H1 (cell line): ENCODE measurements around the gene ATG16L1. TPM values are rescaled to one million over a fixed set of nuclear protein-coding genes. Genes with fewer than 3 reads are reported as not detected.

Experiments
- CTCF ChIA-PET: fragments of 300-600 bp; sonication (Branson Sonifier 250); formaldehyde crosslinking; loops from one replicate; lab custom pipeline; 2021; ENCODE audit not compliant: partially characterized antibody; lab: Charles Lee
- POLR2A ChIA-PET: fragments of 300-600 bp; sonication (Branson Sonifier 250); formaldehyde crosslinking; loops from one replicate; lab custom pipeline; 2021; ENCODE audit warnings: inconsistent platforms; ENCODE audit not compliant: partially characterized antibody; lab: Charles Lee
- DNase-seq, 2 experiments: peaks; one replicate each; pipeline versions ENCODE4 v3.0.0 to v3.0.0-alpha.2; 2010 to 2022; ENCODE audit warnings: low spot score in 2 of 2, low read depth in 1 of 2, mixed read lengths in 1 of 2
- FAIRE-seq: peaks from 2 replicates; lab custom pipeline; 2011; peaks lifted over from hg19 to GRCh38; lab: Jason Lieb, UNC
- H2AFZ ChIP-seq: 2 replicates; pipeline ENCODE4 v1.8.1; 2012; ENCODE audit warnings: low read length, inconsistent platforms
- H2AK5ac ChIP-seq: 2 replicates; pipeline ENCODE4 v1.6.1; 2013; ENCODE audit warnings: low read depth, low read length
- H2BK120ac ChIP-seq: replicated peaks from 2 replicates; pipeline ENCODE3; 2013; ENCODE audit warnings: low read depth, low read length, inconsistent platforms
- H2BK12ac ChIP-seq: 2 replicates; pipeline ENCODE4 v1.6.1; 2013; ENCODE audit warnings: low read depth, low read length
- H2BK15ac ChIP-seq: 2 replicates; pipeline ENCODE4 v1.6.1; 2013; ENCODE audit warnings: low read length
- H2BK20ac ChIP-seq: 2 replicates; pipeline ENCODE4 v1.6.1; 2013; ENCODE audit warnings: low read length
- H2BK5ac ChIP-seq: 2 replicates; pipeline ENCODE4 v1.6.1; 2013; ENCODE audit warnings: low read depth, low read length
- H3K14ac ChIP-seq: 2 replicates; pipeline ENCODE4 v1.6.1; 2013; ENCODE audit warnings: inconsistent platforms; ENCODE audit not compliant: insufficient read length
- H3K18ac ChIP-seq: 2 replicates; pipeline ENCODE4 v1.6.1; 2013; ENCODE audit warnings: low read length; ENCODE audit errors: extremely low read depth
- H3K23ac ChIP-seq: 2 replicates; pipeline ENCODE4 v1.6.1; 2013; ENCODE audit warnings: inconsistent platforms; ENCODE audit not compliant: insufficient read length
- H3K23me2 ChIP-seq: 2 replicates; pipeline ENCODE4 v1.6.1; 2013; ENCODE audit warnings: low read depth, low read length
- H3K27ac ChIP-seq: 2 replicates; pipeline ENCODE4 v1.6.1; 2011; ENCODE audit warnings: low read depth, low read length, inconsistent platforms
- H3K27me3 ChIP-seq, 4 experiments: replicated peaks in 1 of 4; 1 replicate in 1 of 4; 2 replicates in 3 of 4; pipeline versions ENCODE4 v1.6.1 to v1.8.1; 2011 to 2013; ENCODE audit warnings: low read length in 3 of 4, mild to moderate bottlenecking in 3 of 4, inconsistent platforms in 2 of 4, mixed read lengths in 2 of 4, moderate library complexity in 1 of 4; ENCODE audit not compliant: control insufficient read depth in 3 of 4, insufficient read depth in 3 of 4; ENCODE audit errors: extremely low read depth in 1 of 4
- H3K36me3 ChIP-seq, 4 experiments: 2 replicates each; pipeline versions ENCODE4 v1.6.1 to v1.8.1; 2011 to 2013; ENCODE audit warnings: mild to moderate bottlenecking in 4 of 4, low read length in 3 of 4, moderate library complexity in 2 of 4, control low read depth in 1 of 4, inconsistent platforms in 1 of 4; ENCODE audit not compliant: insufficient read depth in 4 of 4, control insufficient read depth in 2 of 4
- H3K4ac ChIP-seq: replicated peaks from 2 replicates; pipeline ENCODE3; 2013; ENCODE audit warnings: low read length, low read depth, mixed read lengths, inconsistent platforms; ENCODE audit not compliant: insufficient read length
- H3K4me1 ChIP-seq, 4 experiments: replicated peaks in 1 of 4; 1 replicate in 1 of 4; 2 replicates in 3 of 4; pipeline versions ENCODE4 v1.6.1 to v1.8.1; 2011 to 2013; ENCODE audit warnings: low read length in 3 of 4, inconsistent platforms in 2 of 4, mixed read lengths in 1 of 4; ENCODE audit not compliant: insufficient read depth in 4 of 4, control insufficient read depth in 3 of 4
- H3K4me2 ChIP-seq, 2 experiments: 2 replicates each; pipeline versions ENCODE4 v1.6.1 to v1.8.1; 2011 to 2013; ENCODE audit warnings: low read depth in 2 of 2, low read length in 2 of 2, control low read depth in 1 of 2, inconsistent platforms in 1 of 2, mild to moderate bottlenecking in 1 of 2; ENCODE audit not compliant: insufficient read depth in 1 of 2
- H3K4me3 ChIP-seq, 4 experiments: fragments of 200-600, 300-600 bp in 1 of 4; sonication (generic), shearing (Covaris generic), sonication (Bioruptor Twin) in 1 of 4; 2 replicates each; pipeline versions ENCODE4 v1.5.1 to v1.8.1; 2011 to 2016; ENCODE audit warnings: low read length in 4 of 4, low read depth in 3 of 4, control low read depth in 2 of 4, inconsistent platforms in 2 of 4, mild to moderate bottlenecking in 2 of 4, mixed read lengths in 1 of 4, moderate library complexity in 1 of 4; ENCODE audit not compliant: insufficient read depth in 2 of 4; ENCODE audit errors: extremely low read depth in 1 of 4
- H3K56ac ChIP-seq: replicated peaks from 2 replicates; pipeline ENCODE3; 2013; ENCODE audit warnings: low read depth, mild to moderate bottlenecking, mixed read lengths, low read length, inconsistent platforms; ENCODE audit not compliant: insufficient read length
- H3K79me1 ChIP-seq: 2 replicates; pipeline ENCODE4 v1.6.1; 2013; ENCODE audit warnings: low read depth, low read length, control low read depth
- H3K79me2 ChIP-seq, 2 experiments: 2 replicates each; pipeline versions ENCODE4 v1.6.1 to v1.8.1; 2012 to 2013; ENCODE audit warnings: low read length in 2 of 2, mild to moderate bottlenecking in 2 of 2, inconsistent platforms in 1 of 2; ENCODE audit not compliant: insufficient read depth in 2 of 2, control insufficient read depth in 1 of 2
- H3K9ac ChIP-seq, 4 experiments: replicated peaks in 1 of 4; 1 replicate in 1 of 4; 2 replicates in 3 of 4; pipeline versions ENCODE4 v1.6.1 to v1.8.1; 2011 to 2013; ENCODE audit warnings: low read depth in 3 of 4, low read length in 3 of 4, control low read depth in 2 of 4, mild to moderate bottlenecking in 2 of 4, moderate library complexity in 2 of 4, inconsistent platforms in 1 of 4; ENCODE audit errors: extremely low read depth in 1 of 4
- H3K9me3 ChIP-seq, 2 experiments: 2 replicates each; pipeline versions ENCODE4 v1.6.1 to v1.8.1; 2012 to 2013; ENCODE audit warnings: mild to moderate bottlenecking in 2 of 2, moderate library complexity in 2 of 2, control low read depth in 1 of 2, inconsistent platforms in 1 of 2, low read depth in 1 of 2, low read length in 1 of 2, mixed read lengths in 1 of 2; ENCODE audit not compliant: insufficient read depth in 2 of 2
- H4K20me1 ChIP-seq, 2 experiments: replicated peaks in 1 of 2; 2 replicates each; pipeline versions ENCODE3 to v1.8.1; 2011 to 2013; ENCODE audit warnings: inconsistent platforms in 2 of 2, low read length in 2 of 2, mild to moderate bottlenecking in 1 of 2; ENCODE audit not compliant: insufficient read depth in 2 of 2, control insufficient read depth in 1 of 2
- H4K5ac ChIP-seq: 2 replicates; pipeline ENCODE4 v1.6.1; 2013; ENCODE audit warnings: low read length, low read depth, mixed read lengths, inconsistent platforms; ENCODE audit not compliant: insufficient read length
- H4K8ac ChIP-seq: 2 replicates; pipeline ENCODE4 v1.8.0; 2013; ENCODE audit warnings: mild to moderate bottlenecking, moderate library complexity, low read length, inconsistent platforms; ENCODE audit not compliant: insufficient read depth; ENCODE audit errors: extremely low read depth
- H4K91ac ChIP-seq: replicated peaks from 2 replicates; pipeline ENCODE3; 2013; ENCODE audit warnings: low read length, mixed read lengths, inconsistent platforms; ENCODE audit not compliant: insufficient read length
- BACH1 ChIP-seq: IDR thresholded peaks from 2 replicates; pipeline ENCODE4 v1.6.1; 2012; ENCODE audit warnings: low read length, improper control_type of control experiment
- BCL11A ChIP-seq, 2 experiments: IDR thresholded peaks; one replicate each; pipeline ENCODE4 v1.6.1; 2011; ENCODE audit warnings: low read depth in 2 of 2, low read length in 2 of 2, mild to moderate bottlenecking in 2 of 2
- CBX8 ChIP-seq: fragments of 300-800, 300-1000 bp; sonication (generic); IDR thresholded peaks from 2 replicates; pipeline ENCODE4 v1.7.1; 2016; ENCODE audit warnings: low read depth, low read length, borderline replicate concordance
- CHD2 ChIP-seq: IDR thresholded peaks from 2 replicates; pipeline ENCODE4 v1.6.1; 2012; ENCODE audit warnings: low read length, improper control_type of control experiment
- CREB1 ChIP-seq: IDR thresholded peaks from 2 replicates; pipeline ENCODE4 v1.6.1; 2012; ENCODE audit warnings: inconsistent platforms
- GABPA ChIP-seq: IDR thresholded peaks from 2 replicates; pipeline ENCODE4 v1.6.1; 2011; ENCODE audit warnings: mild to moderate bottlenecking, low read length, moderate library complexity, borderline replicate concordance; ENCODE audit not compliant: insufficient read depth
- RAD21 ChIP-seq, 2 experiments: IDR thresholded peaks in 1 of 2; conservative IDR thresholded peaks in 1 of 2; 2 replicates each; pipeline ENCODE4 v1.6.1; 2011; ENCODE audit warnings: low read depth in 2 of 2, low read length in 2 of 2, improper control_type of control experiment in 1 of 2, inconsistent platforms in 1 of 2, mild to moderate bottlenecking in 1 of 2, moderate library complexity in 1 of 2
- RNF2 ChIP-seq: fragments of 200-900, 300-1000 bp; sonication (generic); IDR thresholded peaks from 2 replicates; pipeline ENCODE4 v1.7.1; 2016; ENCODE audit warnings: borderline replicate concordance, low read depth, mild to moderate bottlenecking, antibody characterized with exemption, low read length; ENCODE audit not compliant: poor library complexity, severe bottlenecking; ENCODE audit errors: missing control alignments
- SP2 ChIP-seq: IDR thresholded peaks from 2 replicates; pipeline ENCODE4 v1.6.1; 2012; ENCODE audit warnings: mild to moderate bottlenecking, low read length, inconsistent platforms
- SP4 ChIP-seq: IDR thresholded peaks from 2 replicates; pipeline ENCODE4 v1.6.1; 2012; ENCODE audit warnings: low read length, inconsistent platforms
- WGBS, 2 experiments: shearing (Covaris generic) in 1 of 2; methylation state at CpG; one replicate each; pipeline versions ENCODE4 v1.1.6 to v1.1.7; 2013 to 2015; ENCODE audit warnings: low lambda C conversion rate in 2 of 2, mixed read lengths in 2 of 2, inconsistent platforms in 1 of 2, low coverage in 1 of 2, missing lambda C conversion rate in 1 of 2; ENCODE audit not compliant: insufficient replicate concordance in 2 of 2, insufficient coverage in 1 of 2, insufficient read length in 1 of 2; ENCODE audit errors: extremely low coverage in 1 of 2, missing lambda C conversion rate in 1 of 2; 5-methylcytosine and 5-hydroxymethylcytosine counted together
- polyA plus RNA-seq, 7 experiments: library from polyadenylated mRNA; depleted of rRNA in 3 of 7; stranded (reverse) in 5 of 7; unstranded in 2 of 7; fragments of >200 nt in 5 of 7; fragments of 200-250 nt in 2 of 7; gene quantifications; 1 replicate in 5 of 7; 2 replicates in 1 of 7; 4 replicates in 1 of 7; pipeline versions ENCODE4 v1.2.1 to v1.2.3, GENCODE V29; 2011 to 2013; ENCODE audit warnings: missing spikeins in 2 of 7, mixed read lengths in 2 of 7
- total RNA-seq: library from RNA; stranded (reverse); fragmentation: NEBNext Ultra II Directional; extraction: Animal tissue kit (Norgen Biotek cat#: 25700); gene quantifications from 2 replicates; pipeline ENCODE4 v1.2.1, GENCODE V29; 2021
- TF ChIP-seq, protein P1 (sequence below): IDR thresholded peaks from 2 replicates; pipeline ENCODE4 v1.6.1; 2012; ENCODE audit warnings: low read length, inconsistent platforms

ATG16L1 gene
- total and polyA plus RNA-seq, 2 of the 8 experiments (the other 6 are each of a cell fraction or from before 2014, with no cell fraction given), result 18.3 to 31.0 TPM

DNA sequence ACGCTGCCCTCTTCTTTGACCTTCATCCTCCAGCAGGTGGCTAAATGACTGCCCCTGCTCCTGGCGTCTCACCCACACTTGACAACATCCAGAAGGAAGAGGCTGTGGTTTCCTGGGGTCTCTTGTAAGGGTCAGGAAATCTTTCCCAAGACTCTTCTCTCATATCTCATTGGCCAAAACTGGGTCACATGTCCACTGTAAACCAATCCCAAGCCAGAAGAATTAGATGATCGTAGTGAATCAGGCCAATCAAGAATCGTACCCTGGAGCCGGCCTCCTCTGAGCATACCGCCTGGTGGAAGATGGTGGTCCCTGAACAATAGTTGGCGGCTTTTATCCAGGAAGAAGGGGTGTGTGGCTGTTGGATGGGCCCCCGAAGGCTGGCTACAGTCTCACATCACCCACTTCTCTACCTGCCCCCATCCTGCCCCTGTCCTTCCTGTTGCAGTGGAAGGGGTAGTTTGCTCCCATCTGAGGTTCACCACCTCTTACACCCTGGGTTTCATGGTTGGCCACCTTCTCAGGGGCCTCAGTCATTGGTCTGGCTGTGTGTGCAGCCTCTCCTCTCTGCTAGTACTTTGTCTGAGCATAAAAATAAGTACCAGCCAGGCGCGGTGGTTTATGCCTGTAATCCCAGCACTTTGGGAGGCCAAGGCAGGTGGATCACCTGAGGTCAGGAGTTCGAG lies 59.9 kb downstream of the ATG16L1 start:
- Histone ChIP-seq H3K23ac (no peak overlapping the region), H4K91ac (no peak overlapping the region)
- no peak for FAIRE-seq
- TF ChIP-seq SP4 (no peak), CHD2 (no peak), CBX8 (no peak), GABPA (no peak), SP2 (no peak), CREB1 (no peak), RNF2 (no peak), BCL11A (IDR thresholded peaks at IDR 0.05; ENCODE audit: low read depth in 2 of 2, low read length in 2 of 2) (no peak), RAD21 (IDR thresholded peaks at IDR 0.05 in 1 of 2, conservative IDR thresholded peaks at IDR 0.05 in 1 of 2; ENCODE audit: low read depth in 2 of 2, low read length in 2 of 2) (0 out of 4 replicates have a peak, but pooled peaks of 1 of the 2 experiments have one; percentile 9), BACH1 (no peak)
- TF ChIP-seq, protein P1, sequence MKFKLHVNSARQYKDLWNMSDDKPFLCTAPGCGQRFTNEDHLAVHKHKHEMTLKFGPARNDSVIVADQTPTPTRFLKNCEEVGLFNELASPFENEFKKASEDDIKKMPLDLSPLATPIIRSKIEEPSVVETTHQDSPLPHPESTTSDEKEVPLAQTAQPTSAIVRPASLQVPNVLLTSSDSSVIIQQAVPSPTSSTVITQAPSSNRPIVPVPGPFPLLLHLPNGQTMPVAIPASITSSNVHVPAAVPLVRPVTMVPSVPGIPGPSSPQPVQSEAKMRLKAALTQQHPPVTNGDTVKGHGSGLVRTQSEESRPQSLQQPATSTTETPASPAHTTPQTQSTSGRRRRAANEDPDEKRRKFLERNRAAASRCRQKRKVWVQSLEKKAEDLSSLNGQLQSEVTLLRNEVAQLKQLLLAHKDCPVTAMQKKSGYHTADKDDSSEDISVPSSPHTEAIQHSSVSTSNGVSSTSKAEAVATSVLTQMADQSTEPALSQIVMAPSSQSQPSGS, result no peak

More for the DNA sequence above, 59.9 kb downstream of the ATG16L1 start:
- H3K56ac ChIP-seq, result no peak overlapping the region
- H4K8ac ChIP-seq, result no peak overlapping the region
- H2AFZ ChIP-seq, result no peak overlapping the region
- no peak overlapping the region for H3K14ac ChIP-seq
- H3K36me3 ChIP-seq, result no peaks in the 10 kb centered on the region
- no peak overlapping the region for H2BK120ac ChIP-seq
- H3K23me2 ChIP-seq, result no peaks in the 10 kb centered on the region
- no peak overlapping the region for H2AK5ac ChIP-seq
- no peak overlapping the region for H3K4me3 ChIP-seq
- no peak overlapping the region for H2BK15ac ChIP-seq
- H4K20me1 ChIP-seq, result no peaks in the 10 kb centered on the region
- no peaks in the 10 kb centered on the region for H3K4me1 ChIP-seq
- no peaks in the 10 kb centered on the region for H3K27me3 ChIP-seq
- DNase-seq, result no peak
- no peak overlapping the region for H2BK20ac ChIP-seq
- no peak overlapping the region for H3K18ac ChIP-seq
- H4K5ac ChIP-seq, result no peak overlapping the region
- no peak overlapping the region for H3K27ac ChIP-seq
- WGBS, 2 experiments, result 89% methylated on average over 11 of the region's 11 CpGs; no CpG with 5 or more reads in 1 of the 2 experiments
- no peak overlapping the region for H2BK12ac ChIP-seq
- H3K79me2 ChIP-seq, result no peaks in the 10 kb centered on the region
- H2BK5ac ChIP-seq, result no peak overlapping the region
- no peaks in the 10 kb centered on the region for H3K9me3 ChIP-seq
- ChIA-PET POLR2A (no interaction called here), CTCF (no interaction called here)
- no peak overlapping the region for H3K9ac ChIP-seq
- no peaks in the 10 kb centered on the region for H3K79me1 ChIP-seq
- no peak overlapping the region for H3K4ac ChIP-seq
- H3K4me2 ChIP-seq, result no peak overlapping the region
